Suprapubic skin (tissue), 3 donors: ENCODE data around the gene PDRG1.

Source experiments
- POLR2AphosphoS5 ChIP-seq, 3 donors: sonication (generic); formaldehyde crosslinking; IDR thresholded peaks; one replicate each; pipeline ENCODE4 v1.6.1; 2017; ENCODE audit warnings: antibody characterized with exemption in 3 of 3
- TF ChIP-seq, protein P1 (sequence below), 2 donors: fragments of 200-600 bp in 1 of 2; fragments of 450-650 bp in 1 of 2; sonication (generic) in 1 of 2; IDR thresholded peaks; one replicate each; pipeline ENCODE4 v1.5.1; 2016 to 2019; ENCODE audit warnings: antibody characterized with exemption in 2 of 2, mild to moderate bottlenecking in 1 of 2, moderate library complexity in 1 of 2

DNA sequence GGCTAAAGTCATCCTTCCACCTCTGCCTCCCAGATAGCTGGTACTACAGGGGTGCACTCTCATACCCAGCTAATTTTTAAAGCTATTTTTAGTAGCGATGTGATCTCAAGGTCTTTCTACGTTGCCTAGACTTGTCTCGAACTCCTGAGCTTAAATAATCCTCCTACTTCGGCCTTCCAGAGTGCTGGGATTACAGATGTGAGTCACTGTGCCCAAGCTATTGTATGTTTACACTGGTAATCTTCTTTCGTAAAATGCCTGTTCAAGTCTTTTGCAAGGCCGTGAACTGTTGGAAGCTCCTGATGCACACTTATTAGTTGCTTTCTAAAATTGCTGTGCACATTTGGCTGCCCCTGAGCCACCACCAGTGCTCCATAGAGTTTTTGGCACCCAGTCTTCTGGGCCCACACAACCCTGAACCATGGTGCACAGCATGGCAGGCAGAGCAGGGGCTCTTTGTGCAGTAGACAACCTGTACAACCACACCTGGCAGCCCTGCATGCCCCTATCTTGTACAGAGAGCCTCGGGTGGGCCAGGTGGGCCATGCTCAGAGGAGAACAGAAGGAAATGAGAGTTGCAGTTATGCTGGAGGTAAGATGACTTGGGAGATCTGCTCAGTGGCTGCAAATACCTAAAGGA lies 33.3 kb downstream of the PDRG1 start:
- TF ChIP-seq, protein P1, sequence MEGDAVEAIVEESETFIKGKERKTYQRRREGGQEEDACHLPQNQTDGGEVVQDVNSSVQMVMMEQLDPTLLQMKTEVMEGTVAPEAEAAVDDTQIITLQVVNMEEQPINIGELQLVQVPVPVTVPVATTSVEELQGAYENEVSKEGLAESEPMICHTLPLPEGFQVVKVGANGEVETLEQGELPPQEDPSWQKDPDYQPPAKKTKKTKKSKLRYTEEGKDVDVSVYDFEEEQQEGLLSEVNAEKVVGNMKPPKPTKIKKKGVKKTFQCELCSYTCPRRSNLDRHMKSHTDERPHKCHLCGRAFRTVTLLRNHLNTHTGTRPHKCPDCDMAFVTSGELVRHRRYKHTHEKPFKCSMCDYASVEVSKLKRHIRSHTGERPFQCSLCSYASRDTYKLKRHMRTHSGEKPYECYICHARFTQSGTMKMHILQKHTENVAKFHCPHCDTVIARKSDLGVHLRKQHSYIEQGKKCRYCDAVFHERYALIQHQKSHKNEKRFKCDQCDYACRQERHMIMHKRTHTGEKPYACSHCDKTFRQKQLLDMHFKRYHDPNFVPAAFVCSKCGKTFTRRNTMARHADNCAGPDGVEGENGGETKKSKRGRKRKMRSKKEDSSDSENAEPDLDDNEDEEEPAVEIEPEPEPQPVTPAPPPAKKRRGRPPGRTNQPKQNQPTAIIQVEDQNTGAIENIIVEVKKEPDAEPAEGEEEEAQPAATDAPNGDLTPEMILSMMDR (IDR thresholded peaks at IDR 0.05) = no peak
- no peak for TF ChIP-seq POLR2AphosphoS5 (IDR thresholded peaks at IDR 0.05)
